Keratinocyte (primary cell): ENCODE data around the gene ATP2A3. TPM values are rescaled to one million over a fixed set of nuclear protein-coding genes. Genes with fewer than 3 reads are reported as not detected.

Source experiments
- DNase-seq: peaks from one replicate; pipeline ENCODE4 v3.0.0-alpha.2; 2011; ENCODE audit warnings: low read depth, missing footprints, low spot score
- FAIRE-seq: peaks from 2 replicates; lab custom pipeline; 2011; peaks lifted over from hg19 to GRCh38; lab: Jason Lieb, UNC
- H2AFZ ChIP-seq: 2 replicates; pipeline ENCODE4 v1.6.0; 2012; ENCODE audit warnings: low read length, control low read depth, inconsistent platforms; ENCODE audit not compliant: control insufficient read depth
- H3K27ac ChIP-seq: 2 replicates; pipeline ENCODE4 v1.5.1; 2011; ENCODE audit warnings: low read length; ENCODE audit not compliant: control insufficient read depth, insufficient read depth
- H3K27me3 ChIP-seq: 3 replicates; pipeline ENCODE4 v1.6.0; 2011; ENCODE audit warnings: low read length; ENCODE audit not compliant: control insufficient read depth, insufficient read depth; ENCODE audit errors: extremely low read depth
- H3K36me3 ChIP-seq, 2 experiments: 2 replicates in 1 of 2; 3 replicates in 1 of 2; pipeline ENCODE4 v1.5.1; 2011; ENCODE audit warnings: low read length in 2 of 2, mild to moderate bottlenecking in 1 of 2; ENCODE audit not compliant: control insufficient read depth in 2 of 2, insufficient read depth in 2 of 2; ENCODE audit errors: extremely low read depth in 1 of 2
- H3K4me1 ChIP-seq: 3 replicates; pipeline ENCODE4 v1.5.1; 2011; ENCODE audit warnings: low read length; ENCODE audit not compliant: control insufficient read depth, insufficient read depth; ENCODE audit errors: extremely low read depth
- H3K4me2 ChIP-seq: 3 replicates; pipeline ENCODE4 v1.6.0; 2011; ENCODE audit warnings: low read depth, low read length; ENCODE audit not compliant: control insufficient read depth, insufficient read depth; ENCODE audit errors: extremely low read depth
- H3K4me3 ChIP-seq, 3 experiments: fragments of 200-600 bp in 1 of 3; sonication (generic) in 1 of 3; 2 replicates in 2 of 3; 3 replicates in 1 of 3; pipeline ENCODE4 v1.5.1; 2011 to 2016; ENCODE audit warnings: low read length in 3 of 3, mild to moderate bottlenecking in 3 of 3, control low read depth in 2 of 3, inconsistent platforms in 1 of 3, low read depth in 1 of 3, mixed read lengths in 1 of 3, mixed run types in 1 of 3, moderate library complexity in 1 of 3; ENCODE audit not compliant: control insufficient read depth in 2 of 3, insufficient read depth in 2 of 3; ENCODE audit errors: extremely low read depth in 1 of 3
- H3K79me2 ChIP-seq: 2 replicates; pipeline ENCODE4 v1.6.0; 2012; ENCODE audit warnings: low read length; ENCODE audit not compliant: control insufficient read depth, insufficient read depth
- H3K9ac ChIP-seq: 3 replicates; pipeline ENCODE4 v1.6.0; 2011; ENCODE audit warnings: low read length; ENCODE audit not compliant: control insufficient read depth, insufficient read depth; ENCODE audit errors: extremely low read depth
- H3K9me1 ChIP-seq: 3 replicates; pipeline ENCODE4 v1.6.0; 2011; ENCODE audit warnings: low read length; ENCODE audit not compliant: control insufficient read depth, insufficient read depth; ENCODE audit errors: extremely low read depth
- H3K9me3 ChIP-seq: 2 replicates; pipeline ENCODE4 v1.5.1; 2012; ENCODE audit warnings: low read depth, low read length; ENCODE audit not compliant: control insufficient read depth
- H4K20me1 ChIP-seq: 3 replicates; pipeline ENCODE4 v1.6.0; 2011; ENCODE audit warnings: low read length; ENCODE audit not compliant: control insufficient read depth, insufficient read depth; ENCODE audit errors: extremely low read depth
- EZH2 ChIP-seq: IDR thresholded peaks from one replicate; pipeline ENCODE4 v1.6.1; 2012; ENCODE audit warnings: inconsistent platforms, mild to moderate bottlenecking, low read length, moderate library complexity
- dilution Hi-C: fragments of 300-500 bp; cut with MboI; formaldehyde crosslinking; loops from one replicate; pipeline ENCODE4 v1.7.0; 2020; ENCODE audit warnings: low sequenced_read_pairs; ENCODE audit not compliant: extremely low pct_ligation_motif_present
- polyA plus RNA-seq, 5 experiments: library from polyadenylated mRNA; depleted of rRNA in 3 of 5; stranded (reverse) in 3 of 5; stranded (forward) in 1 of 5; unstranded in 1 of 5; fragments of >200 nt; gene quantifications; 1 replicate in 1 of 5; 2 replicates in 3 of 5; 3 replicates in 1 of 5; pipeline versions ENCODE4 v1.2.1 to v1.2.3, GENCODE V29; 2011 to 2012; ENCODE audit warnings: missing spikeins in 2 of 5, low read depth in 1 of 5, low replicate concordance in 1 of 5
- TF ChIP-seq, protein P1 (sequence below), 3 experiments: IDR thresholded peaks in 1 of 3; conservative IDR thresholded peaks in 1 of 3; optimal IDR thresholded peaks in 1 of 3; 2 replicates in 2 of 3; 3 replicates in 1 of 3; pipeline versions ENCODE3 to v1.5.1; 2011; ENCODE audit warnings: low read length in 3 of 3, mild to moderate bottlenecking in 3 of 3, moderate library complexity in 2 of 3, control low read depth in 1 of 3, inconsistent platforms in 1 of 3; ENCODE audit not compliant: insufficient read depth in 2 of 3; ENCODE audit errors: extremely low read depth in 1 of 3

The ATP2A3 gene
- polyA plus RNA-seq, 1 donor (not counting 4 experiments of a cell fraction or from before 2014, with no cell fraction given), result 0.13 TPM

- dilution Hi-C loops, result no loop called here
- no peaks in the 10 kb centered on the region for H3K9me1 ChIP-seq
- FAIRE-seq (no peak), DNase-seq (no peak)
- no peaks in the 10 kb centered on the region for H4K20me1 ChIP-seq
- H3K79me2 ChIP-seq, result no peaks in the 10 kb centered on the region
- no peak overlapping the region for H3K9ac ChIP-seq
- H3K4me2 ChIP-seq, result no peak overlapping the region
- no peaks in the 10 kb centered on the region for H3K36me3 ChIP-seq
- no peak overlapping the region for H3K4me3 ChIP-seq
- H2AFZ ChIP-seq, result no peak overlapping the region
- TF ChIP-seq EZH2, result no peak
- TF ChIP-seq, protein P1, sequence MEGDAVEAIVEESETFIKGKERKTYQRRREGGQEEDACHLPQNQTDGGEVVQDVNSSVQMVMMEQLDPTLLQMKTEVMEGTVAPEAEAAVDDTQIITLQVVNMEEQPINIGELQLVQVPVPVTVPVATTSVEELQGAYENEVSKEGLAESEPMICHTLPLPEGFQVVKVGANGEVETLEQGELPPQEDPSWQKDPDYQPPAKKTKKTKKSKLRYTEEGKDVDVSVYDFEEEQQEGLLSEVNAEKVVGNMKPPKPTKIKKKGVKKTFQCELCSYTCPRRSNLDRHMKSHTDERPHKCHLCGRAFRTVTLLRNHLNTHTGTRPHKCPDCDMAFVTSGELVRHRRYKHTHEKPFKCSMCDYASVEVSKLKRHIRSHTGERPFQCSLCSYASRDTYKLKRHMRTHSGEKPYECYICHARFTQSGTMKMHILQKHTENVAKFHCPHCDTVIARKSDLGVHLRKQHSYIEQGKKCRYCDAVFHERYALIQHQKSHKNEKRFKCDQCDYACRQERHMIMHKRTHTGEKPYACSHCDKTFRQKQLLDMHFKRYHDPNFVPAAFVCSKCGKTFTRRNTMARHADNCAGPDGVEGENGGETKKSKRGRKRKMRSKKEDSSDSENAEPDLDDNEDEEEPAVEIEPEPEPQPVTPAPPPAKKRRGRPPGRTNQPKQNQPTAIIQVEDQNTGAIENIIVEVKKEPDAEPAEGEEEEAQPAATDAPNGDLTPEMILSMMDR (optimal IDR thresholded peaks at IDR 0.05 in 1 of 3, IDR thresholded peaks at IDR 0.05 in 1 of 3, conservative IDR thresholded peaks at IDR 0.05 in 1 of 3; ENCODE audit: extremely low read depth in 1 of 3, insufficient read depth in 2 of 3, low read length in 3 of 3), result no peak
- H3K9me3 ChIP-seq, result no peaks in the 10 kb centered on the region
- H3K27ac ChIP-seq, result no peak overlapping the region
- no peaks in the 10 kb centered on the region for H3K27me3 ChIP-seq
- H3K4me1 ChIP-seq, result no peaks in the 10 kb centered on the region
Observed at GRCh38 chr17:3917391-3917931, 46.8 kb downstream of the ATP2A3 start.

GRCh38 chr17:3916825-3917224, 47.4 kb downstream of the ATP2A3 start:
- Histone ChIP-seq H3K9me1 (no peaks in the 10 kb centered on the region), H3K27me3 (no peaks in the 10 kb centered on the region), H2AFZ (no peak overlapping the region), H3K79me2 (no peaks in the 10 kb centered on the region), H3K9me3 (no peaks in the 10 kb centered on the region), H3K4me1 (no peaks in the 10 kb centered on the region), H3K9ac (no peak overlapping the region), H3K27ac (no peak overlapping the region), H3K4me2 (no peak overlapping the region), H3K36me3 (no peaks in the 10 kb centered on the region), H3K4me3 (no peak overlapping the region), H4K20me1 (no peaks in the 10 kb centered on the region)
- FAIRE-seq (no peak), DNase-seq (no peak)
- dilution Hi-C loops, result no loop called here
- TF ChIP-seq, protein P1 (optimal IDR thresholded peaks at IDR 0.05 in 1 of 3, IDR thresholded peaks at IDR 0.05 in 1 of 3, conservative IDR thresholded peaks at IDR 0.05 in 1 of 3; ENCODE audit: extremely low read depth in 1 of 3, insufficient read depth in 2 of 3, low read length in 3 of 3), result no peak
- TF ChIP-seq EZH2, result no peak
